ENCODE measurements around the gene AUTS2. TPM values are rescaled to one million over a fixed set of nuclear protein-coding genes. Genes with fewer than 3 reads are reported as not detected.

The AUTS2 gene
- total and polyA plus RNA-seq, 2 of the 8 experiments (the other 6 are each of a cell fraction or from before 2014, with no cell fraction given) = 25.9 to 101 TPM

DNA sequence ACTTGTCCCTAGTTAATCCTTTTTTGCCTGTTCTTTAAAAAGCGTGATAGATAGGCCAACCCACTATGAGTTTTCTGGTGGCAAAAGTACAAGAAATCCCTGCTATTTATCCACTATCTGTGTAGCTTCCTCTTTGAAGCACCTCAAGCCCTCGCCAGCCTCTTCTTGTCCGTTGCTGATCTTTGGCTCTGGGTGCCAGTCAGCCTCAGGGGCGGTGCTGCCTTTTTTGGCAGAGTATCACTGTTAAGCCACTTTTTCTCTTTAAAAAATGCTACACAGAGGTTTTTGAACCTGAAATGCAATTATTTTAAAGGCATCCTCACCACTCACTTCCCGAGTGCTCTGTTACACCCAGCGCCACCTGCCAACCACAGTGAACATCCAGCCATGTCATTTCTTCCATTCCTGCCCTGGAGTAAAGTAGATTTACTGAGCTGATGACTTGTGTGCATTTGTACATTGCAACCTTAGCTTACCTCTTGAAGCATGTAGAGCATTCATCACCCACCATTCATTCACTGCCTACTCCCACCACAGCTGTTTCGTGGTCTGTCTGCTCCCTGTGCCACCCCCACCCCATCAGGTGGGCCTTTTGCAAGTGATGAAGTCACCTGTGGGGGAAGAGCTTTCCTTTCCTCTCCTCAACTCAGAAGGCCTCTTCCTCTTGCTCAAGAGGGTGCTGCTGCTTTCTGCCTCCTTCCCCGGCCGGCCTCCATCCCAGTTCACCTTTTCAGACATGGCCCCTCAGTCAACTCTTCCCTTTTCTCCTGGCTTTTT is 1119.5 kb downstream of the AUTS2 start:
- no peak overlapping the region for H4K8ac ChIP-seq (ENCODE audit: extremely low read depth, insufficient read depth, low read length)
- peaks cover 9% of the 10 kb centered on the region; the same call in 1 of the 2 replicates for H3K79me1 ChIP-seq (ENCODE audit: low read depth, low read length)
- FAIRE-seq (no peak), DNase-seq (ENCODE audit: low read depth in 1 of 2, low spot score in 2 of 2) (no peak)
- H2BK120ac ChIP-seq (replicated peaks; ENCODE audit: low read depth, low read length) = no peak overlapping the region
- H3K23me2 ChIP-seq (ENCODE audit: low read depth, low read length) = no peaks in the 10 kb centered on the region
- peaks cover 29 to 97% of the 10 kb centered on the region in 2 experiments for H3K79me2 ChIP-seq (ENCODE audit: control insufficient read depth in 1 of 2, insufficient read depth in 2 of 2, low read length in 2 of 2)
- 0 out of 2 replicates have a peak overlapping the region, but pooled peaks have one; percentile 2 for H2BK5ac ChIP-seq (ENCODE audit: low read depth, low read length)
- peaks cover 7 to 10% of the 10 kb centered on the region in 2 experiments; a peak in 3 of 4 replicates for H3K9me3 ChIP-seq (ENCODE audit: insufficient read depth in 2 of 2, low read depth in 1 of 2, low read length in 1 of 2)
- H3K4me3 ChIP-seq (ENCODE audit: extremely low read depth in 1 of 4, insufficient read depth in 2 of 4, low read depth in 3 of 4, low read length in 4 of 4) = no peak overlapping the region
- H3K9ac ChIP-seq (replicated peaks in 1 of 4; ENCODE audit: extremely low read depth in 1 of 4, low read depth in 3 of 4, low read length in 3 of 4) = no peak overlapping the region
- peaks cover 0 to 28% (median 8%) of the 10 kb centered on the region in 4 experiments; a peak in 5 of 8 replicates for H3K36me3 ChIP-seq (ENCODE audit: control insufficient read depth in 2 of 4, insufficient read depth in 4 of 4, low read length in 3 of 4)
- H2BK15ac ChIP-seq (ENCODE audit: low read length) = no peak overlapping the region
- ChIA-PET CTCF (ENCODE audit: partially characterized antibody) (interaction anchor here (0.7 to 2.4 kb wide), 16 partner anchors 9 to 283 kb away, joined by 3 to 10 read pairs (median 4); no protein-coding TSS in a partner anchor), POLR2A (ENCODE audit: partially characterized antibody) (interaction anchor here (1.1 to 1.6 kb wide), 5 partner anchors 11 to 76 kb away, joined by 3 to 4 read pairs (median 3); no protein-coding TSS in a partner anchor)
- no peak overlapping the region for H2BK20ac ChIP-seq (ENCODE audit: low read length)
- H4K5ac ChIP-seq (ENCODE audit: insufficient read length, low read depth, low read length) = no peak overlapping the region
- H4K20me1 ChIP-seq (replicated peaks in 1 of 2; ENCODE audit: control insufficient read depth in 1 of 2, insufficient read depth in 2 of 2, low read length in 2 of 2) = peaks cover 23 to 39% of the 10 kb centered on the region in 2 experiments
- peaks cover 1 to 17% (median 4%) of the 10 kb centered on the region in 4 experiments; a peak in 6 of 7 replicates for H3K4me1 ChIP-seq (replicated peaks in 1 of 4; ENCODE audit: control insufficient read depth in 3 of 4, insufficient read depth in 4 of 4, low read length in 3 of 4)
- WGBS, 2 experiments (ENCODE audit: extremely low coverage in 1 of 2, insufficient coverage in 1 of 2, insufficient read length in 1 of 2, insufficient replicate concordance in 2 of 2, low coverage in 1 of 2, low lambda C conversion rate in 2 of 2, missing lambda C conversion rate in 1 of 2) = 86% methylated on average over 9 of the region's 9 CpGs; no CpG with 5 or more reads in 1 of the 2 experiments
- no peak overlapping the region for H3K23ac ChIP-seq (ENCODE audit: insufficient read length)
- H4K91ac ChIP-seq (replicated peaks; ENCODE audit: insufficient read length, low read length) = no peak overlapping the region
- H3K56ac ChIP-seq (replicated peaks; ENCODE audit: insufficient read length, low read depth, low read length) = no peak overlapping the region
- H3K4me2 ChIP-seq (ENCODE audit: insufficient read depth in 1 of 2, low read depth in 2 of 2, low read length in 2 of 2) = no peak overlapping the region
- H2AK5ac ChIP-seq (ENCODE audit: low read depth, low read length) = no peak overlapping the region
- no peak overlapping the region for H3K14ac ChIP-seq (ENCODE audit: insufficient read length)
- H2AFZ ChIP-seq (ENCODE audit: low read length) = no peak overlapping the region
- H3K27ac ChIP-seq (ENCODE audit: low read depth, low read length) = no peak overlapping the region
- no peak overlapping the region for H2BK12ac ChIP-seq (ENCODE audit: low read depth, low read length)
- TF ChIP-seq USF2 (IDR thresholded peaks at IDR 0.05; ENCODE audit: low read length) (no peak), EGR1 (IDR thresholded peaks at IDR 0.05; ENCODE audit: borderline replicate concordance, low read depth, low read length) (no peak), NRF1 (IDR thresholded peaks at IDR 0.05; ENCODE audit: low read depth, low read length) (no peak), POLR2AphosphoS5 (IDR thresholded peaks at IDR 0.05; ENCODE audit: low read depth, low read length) (no peak)
- H3K18ac ChIP-seq (ENCODE audit: extremely low read depth, low read length) = no peak overlapping the region
- H3K4ac ChIP-seq (replicated peaks; ENCODE audit: insufficient read length, low read depth, low read length) = no peak overlapping the region
- H3K27me3 ChIP-seq (replicated peaks in 1 of 4; ENCODE audit: control insufficient read depth in 3 of 4, extremely low read depth in 1 of 4, insufficient read depth in 3 of 4, low read length in 3 of 4) = no peaks in the 10 kb centered on the region
